HCT116 (cell line): Measurements from ENCODE around the gene CD82.

ENCODE experiments used
- CEBPB ChIP-seq: IDR thresholded peaks from 2 replicates; pipeline ENCODE4 v1.6.1; 2012; ENCODE audit warnings: low read depth
- CTCF ChIP-seq, 3 experiments: fragments of 200-600 bp in 1 of 3; sonication (generic) in 1 of 3; IDR thresholded peaks in 2 of 3; conservative IDR thresholded peaks in 1 of 3; 2 replicates each; pipeline ENCODE4 v1.5.1; 2012 to 2017; ENCODE audit warnings: low read depth in 2 of 3, low read length in 2 of 3, antibody characterized with exemption in 1 of 3, borderline replicate concordance in 1 of 3, control low read depth in 1 of 3, mild to moderate bottlenecking in 1 of 3, mixed read lengths in 1 of 3, mixed run types in 1 of 3, moderate library complexity in 1 of 3; ENCODE audit not compliant: insufficient read depth in 1 of 3
- EZH2 ChIP-seq: fragments of 200-600 bp; sonication (generic); IDR thresholded peaks from 2 replicates; pipeline ENCODE4 v1.6.1; 2017; ENCODE audit warnings: antibody characterized with exemption, mixed run types
- FOSL1 ChIP-seq: IDR thresholded peaks from 2 replicates; pipeline ENCODE4 v1.6.1; 2012; ENCODE audit warnings: low read depth
- MAX ChIP-seq: IDR thresholded peaks from 2 replicates; pipeline ENCODE4 v1.6.1; 2012
- POLR2A ChIP-seq: IDR thresholded peaks from 2 replicates; pipeline ENCODE4 v1.7.0; 2011; ENCODE audit warnings: borderline replicate concordance; ENCODE audit not compliant: insufficient read depth, insufficient read length; ENCODE audit errors: extremely low read depth
- POLR2AphosphoS5 ChIP-seq: IDR thresholded peaks from 2 replicates; pipeline ENCODE4 v1.6.1; 2011; ENCODE audit warnings: mild to moderate bottlenecking, low read depth, low read length, moderate library complexity
- RAD21 ChIP-seq: IDR thresholded peaks from 2 replicates; pipeline ENCODE4 v1.6.1; 2012; ENCODE audit warnings: low read depth, mild to moderate bottlenecking
- SP1 ChIP-seq: IDR thresholded peaks from 2 replicates; pipeline ENCODE4 v1.6.1; 2012; ENCODE audit warnings: low read depth
- YY1 ChIP-seq: IDR thresholded peaks from 2 replicates; pipeline ENCODE4 v1.6.1; 2011; ENCODE audit warnings: low read length, low read depth, moderate library complexity, mild to moderate bottlenecking; ENCODE audit not compliant: insufficient replicate concordance; ENCODE audit errors: extremely low read depth
- ZFX ChIP-seq: fragments of 450-650 bp; IDR thresholded peaks from 2 replicates; pipeline ENCODE4 v1.6.1; 2017
- TF ChIP-seq, protein P1 (sequence below): IDR thresholded peaks from 2 replicates; pipeline ENCODE4 v1.6.1; 2012

DNA sequence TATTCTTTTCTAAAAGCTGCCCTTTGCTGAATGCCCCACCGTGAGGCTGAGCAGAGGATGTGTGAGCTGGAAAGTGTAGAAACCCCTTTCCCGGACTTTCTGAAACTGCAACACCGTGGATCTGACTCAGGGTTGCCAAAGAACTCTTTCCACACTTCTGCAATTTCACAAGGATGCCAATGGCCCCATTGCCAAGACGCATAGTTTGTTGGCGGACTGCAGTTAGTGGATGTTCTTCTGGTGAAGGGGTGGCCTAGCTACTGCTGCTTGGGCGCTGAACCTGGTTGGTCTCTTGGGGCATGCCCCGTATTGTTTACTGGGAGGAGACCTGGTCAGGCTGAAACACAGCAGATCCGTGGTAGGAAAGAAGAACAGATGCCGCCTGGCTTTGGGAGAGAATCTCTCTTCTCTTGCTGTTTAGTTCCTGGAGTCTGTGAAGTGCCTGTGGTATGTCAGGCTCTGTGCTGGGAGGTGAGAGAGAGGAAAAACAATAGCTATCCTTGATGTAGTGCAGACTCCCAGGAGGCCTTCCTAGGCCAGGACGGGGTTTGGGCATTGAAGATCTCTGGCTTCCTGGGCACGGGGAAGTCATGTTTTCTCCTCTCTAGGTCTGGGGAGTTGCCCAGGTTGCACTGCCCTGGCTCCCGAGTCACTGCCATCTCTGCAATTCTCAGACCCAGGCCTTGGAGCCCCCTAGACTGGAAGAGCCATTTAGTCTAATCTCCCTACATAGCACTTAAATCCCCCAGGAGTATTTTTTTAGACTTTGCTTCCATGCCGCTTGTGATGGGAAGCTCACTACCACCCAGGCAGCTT, 26.9 kb downstream of the CD82 start:
- TF ChIP-seq POLR2A: no peak
- TF ChIP-seq CTCF (IDR thresholded peaks at IDR 0.05 in 2 of 3, conservative IDR thresholded peaks at IDR 0.05 in 1 of 3; ENCODE audit: borderline replicate concordance in 1 of 3, insufficient read depth in 1 of 3, low read depth in 2 of 3, low read length in 2 of 3): no peak
- TF ChIP-seq RAD21: no peak
- TF ChIP-seq YY1: no peak
- TF ChIP-seq ZFX: no peak
- TF ChIP-seq MAX: no peak
- TF ChIP-seq SP1: no peak
- TF ChIP-seq FOSL1: no peak
- no peak for TF ChIP-seq EZH2
- no peak for TF ChIP-seq POLR2AphosphoS5
- TF ChIP-seq, protein P1, sequence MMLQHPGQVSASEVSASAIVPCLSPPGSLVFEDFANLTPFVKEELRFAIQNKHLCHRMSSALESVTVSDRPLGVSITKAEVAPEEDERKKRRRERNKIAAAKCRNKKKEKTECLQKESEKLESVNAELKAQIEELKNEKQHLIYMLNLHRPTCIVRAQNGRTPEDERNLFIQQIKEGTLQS: no peak
- TF ChIP-seq CEBPB: no peak
